OCI-LY7 (cell line): ENCODE results near the gene ANKRD66. TPM values are rescaled to one million over a fixed set of nuclear protein-coding genes. Genes with fewer than 3 reads are reported as not detected.

Experiments
- BruUV-seq: library from RNA; stranded (reverse); fragments of 400-500 nt; replicated peaks from 2 replicates; lab custom pipeline; 2021; lab: Mats Ljungman, UMichigan
- CTCF ChIA-PET: fragments of 300-600 bp; sonication (Branson Sonifier 250); formaldehyde crosslinking; loops from one replicate; lab custom pipeline; 2022; ENCODE audit warnings: antibody characterized with exemption; ENCODE audit not compliant: unreplicated experiment; lab: Charles Lee
- POLR2A ChIA-PET: fragments of 300-600 bp; sonication (Branson Sonifier 250); formaldehyde crosslinking; loops from one replicate; lab custom pipeline; 2022; ENCODE audit warnings: antibody characterized with exemption; lab: Charles Lee
- DNase-seq: peaks from one replicate; pipeline ENCODE4 v3.0.0-alpha.2; 2015; ENCODE audit warnings: low spot score
- H2AFZ ChIP-seq: fragments of 200-600 bp; sonication (generic), shearing (Covaris generic); 2 replicates; pipeline ENCODE4 v1.6.1; 2014; ENCODE audit warnings: mild to moderate bottlenecking, antibody characterized with exemption, low read length, moderate library complexity
- H3K27ac ChIP-seq: fragments of 200-600 bp; sonication (generic); 2 replicates; pipeline ENCODE4 v1.5.1; 2014; ENCODE audit warnings: mixed run types, low read depth, mild to moderate bottlenecking, moderate library complexity, low read length, inconsistent platforms; ENCODE audit not compliant: poor library complexity, severe bottlenecking
- H3K36me3 ChIP-seq: fragments of 200-600 bp; sonication (generic); 2 replicates; pipeline ENCODE4 v1.6.1; 2014; ENCODE audit warnings: mild to moderate bottlenecking, antibody characterized with exemption, low read length, moderate library complexity, mixed read lengths; ENCODE audit not compliant: insufficient read depth
- H3K4me1 ChIP-seq: fragments of 200-600 bp; sonication (generic); 2 replicates; pipeline ENCODE4 v1.5.1; 2014; ENCODE audit warnings: mild to moderate bottlenecking, low read length; ENCODE audit not compliant: insufficient read depth, poor library complexity, severe bottlenecking
- H3K4me2 ChIP-seq: fragments of 200-600 bp; sonication (generic); 2 replicates; pipeline ENCODE4 v1.6.1; 2014; ENCODE audit warnings: mild to moderate bottlenecking, low read length
- H3K4me3 ChIP-seq: fragments of 200-600 bp; sonication (generic); 2 replicates; pipeline ENCODE4 v1.5.1; 2014; ENCODE audit warnings: mild to moderate bottlenecking, low read depth, low read length; ENCODE audit not compliant: poor library complexity, severe bottlenecking
- H3K79me2 ChIP-seq: fragments of 200-600 bp; sonication (generic); 2 replicates; pipeline ENCODE4 v1.6.1; 2016; ENCODE audit warnings: low read depth, mild to moderate bottlenecking, low read length, moderate library complexity, mixed read lengths; ENCODE audit not compliant: insufficient read depth
- H3K9me2 ChIP-seq: fragments of 200-600 bp; sonication (generic); 2 replicates; pipeline ENCODE4 v1.6.1; 2016; ENCODE audit warnings: mild to moderate bottlenecking, low read length, mixed read lengths; ENCODE audit not compliant: insufficient read depth
- H3K9me3 ChIP-seq: fragments of 200-600 bp; sonication (generic); 2 replicates; pipeline ENCODE4 v1.6.1; 2014; ENCODE audit warnings: mild to moderate bottlenecking, mixed run types, low read length, mixed read lengths
- H4K20me1 ChIP-seq: fragments of 200-600 bp; sonication (generic); 2 replicates; pipeline ENCODE4 v1.6.1; 2014; ENCODE audit warnings: mild to moderate bottlenecking, antibody characterized with exemption, low read length, moderate library complexity, mixed read lengths; ENCODE audit not compliant: insufficient read depth
- CTCF ChIP-seq: fragments of 200-600 bp; sonication (generic); conservative IDR thresholded peaks from 2 replicates; pipeline ENCODE4 v1.5.1; 2014; ENCODE audit warnings: mild to moderate bottlenecking, antibody characterized with exemption, low read length, moderate library complexity, mixed read lengths
- EZH2phosphoT487 ChIP-seq: fragments of 200-600 bp; sonication (generic); IDR thresholded peaks from 2 replicates; pipeline ENCODE4 v1.6.1; 2018; ENCODE audit warnings: low read depth, borderline replicate concordance, mild to moderate bottlenecking, mixed run types, antibody characterized with exemption, low read length, moderate library complexity, mixed read lengths
- intact Hi-C: fragments of 100-400 bp; cut with micrococcal nuclease; formaldehyde crosslinking; loops from one replicate; pipeline ENCODE4 v1.10.0; 2022; ENCODE audit not compliant: unreplicated experiment
- total RNA-seq, 2 experiments: library from RNA; depleted of rRNA in 1 of 2; stranded (reverse); fragments of >200 nt in 1 of 2; shearing (Covaris generic) in 1 of 2; gene quantifications; 2 replicates each; pipeline ENCODE4 v1.2.3, GENCODE V29; 2014 to 2022

The ANKRD66 gene
- total RNA-seq, 2 experiments from 2014 or later: not detected

DNA sequence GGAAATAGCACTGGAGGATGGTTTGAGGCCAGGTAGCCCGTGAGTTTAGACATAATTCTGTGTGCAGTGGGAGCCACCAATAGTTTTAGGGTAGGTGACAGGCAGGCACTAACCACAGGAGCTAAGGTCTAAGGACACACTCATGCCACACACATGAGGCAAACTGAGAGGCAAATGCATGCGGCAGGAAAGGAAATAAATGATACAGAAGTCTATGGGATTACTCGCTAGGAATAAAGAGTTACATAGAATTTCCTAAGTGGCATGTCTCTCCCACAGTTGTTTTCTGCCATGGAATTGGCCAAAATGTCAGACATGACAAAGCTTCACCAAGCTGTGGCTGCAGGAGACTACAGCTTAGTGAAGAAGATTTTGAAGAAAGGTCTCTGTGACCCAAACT is 4.9 kb downstream of the ANKRD66 start:
- Histone ChIP-seq H3K9me3 (no peaks in the 10 kb centered on the region), H4K20me1 (no peaks in the 10 kb centered on the region), H3K9me2 (no peaks in the 10 kb centered on the region), H3K36me3 (no peaks in the 10 kb centered on the region), H3K4me1 (no peaks in the 10 kb centered on the region), H3K4me2 (no peak overlapping the region), H3K79me2 (no peaks in the 10 kb centered on the region), H3K27ac (no peak overlapping the region), H2AFZ (no peak overlapping the region), H3K4me3 (no peak overlapping the region)
- DNase-seq: no peak
- ChIA-PET POLR2A (interaction anchor here (1.1 kb wide), 1 partner anchor 35 kb away, joined by 3 read pairs; no protein-coding TSS in a partner anchor), CTCF (no interaction called here)
- no TSS peak for BruUV-seq
- TF ChIP-seq CTCF (no peak), EZH2phosphoT487 (no peak)
- intact Hi-C loops: no loop called here

DNA sequence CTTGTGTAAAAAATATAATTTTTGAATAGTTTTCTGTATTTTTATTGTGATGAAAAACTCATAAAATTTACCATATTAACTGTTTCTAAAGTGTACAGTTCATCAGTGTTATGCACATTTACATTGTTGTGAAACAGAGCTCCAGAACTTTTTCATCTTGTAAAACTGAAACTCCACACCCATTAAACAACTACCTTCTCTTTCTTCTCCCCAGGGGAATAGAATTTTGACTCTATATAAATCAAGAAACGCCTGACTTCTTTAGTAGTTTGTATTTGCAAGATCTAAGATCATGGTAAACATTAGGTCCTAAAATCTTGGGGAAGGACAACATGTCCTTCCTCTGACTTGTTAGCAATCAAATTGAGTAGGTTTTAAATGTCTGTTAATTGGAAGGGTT is 9.1 kb downstream of the ANKRD66 start:
- POLR2A ChIA-PET: no interaction called here

More for the DNA sequence above, 9.1 kb downstream of the ANKRD66 start:
- no peaks in the 10 kb centered on the region for H3K79me2 ChIP-seq
- no peak for DNase-seq
- no peak overlapping the region for H2AFZ ChIP-seq
- no peaks in the 10 kb centered on the region for H3K36me3 ChIP-seq
- no peak overlapping the region for H3K4me2 ChIP-seq
- no peak overlapping the region for H3K27ac ChIP-seq
- TF ChIP-seq CTCF: no peak
- TF ChIP-seq EZH2phosphoT487: no peak
- H3K9me3 ChIP-seq: no peaks in the 10 kb centered on the region
- H3K4me3 ChIP-seq: no peak overlapping the region
- intact Hi-C loops: no loop called here
- no peaks in the 10 kb centered on the region for H3K9me2 ChIP-seq
- H3K4me1 ChIP-seq: no peaks in the 10 kb centered on the region
- BruUV-seq: no TSS peak
- CTCF ChIA-PET: no interaction called here
- H4K20me1 ChIP-seq: no peaks in the 10 kb centered on the region
